Activated CD8-positive, alpha-beta memory T cell treated with anti-CD3 and anti-CD28 coated beads, Interleukin-2, amount 50 U/mL, for 48 hours (primary cell): ENCODE results near the gene GPATCH8.

ENCODE experiments used
- DNase-seq: peaks from one replicate; pipeline ENCODE4 v3.0.0-alpha.2; 2020

Gene GPATCH8

DNA sequence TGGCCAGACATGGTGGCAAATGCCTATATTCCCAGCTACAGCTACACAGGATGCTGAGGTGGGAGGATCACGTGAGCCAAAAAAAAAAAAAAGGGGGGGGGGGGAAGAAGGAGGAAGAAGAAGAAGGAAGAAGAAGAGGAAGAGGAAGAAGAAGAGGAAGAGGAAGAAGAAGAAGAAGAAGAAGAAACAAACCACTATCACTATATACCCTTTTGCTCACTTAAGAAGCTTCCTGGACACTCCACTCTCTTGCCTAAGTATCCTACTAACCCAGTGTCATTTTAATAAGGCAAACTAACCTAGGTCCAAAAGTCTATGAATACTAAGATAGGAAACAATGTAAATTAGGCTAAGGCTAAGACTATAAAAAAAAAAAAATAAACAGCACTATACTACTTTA is 54.8 kb downstream of the GPATCH8 start:
- no peak for DNase-seq

DNA sequence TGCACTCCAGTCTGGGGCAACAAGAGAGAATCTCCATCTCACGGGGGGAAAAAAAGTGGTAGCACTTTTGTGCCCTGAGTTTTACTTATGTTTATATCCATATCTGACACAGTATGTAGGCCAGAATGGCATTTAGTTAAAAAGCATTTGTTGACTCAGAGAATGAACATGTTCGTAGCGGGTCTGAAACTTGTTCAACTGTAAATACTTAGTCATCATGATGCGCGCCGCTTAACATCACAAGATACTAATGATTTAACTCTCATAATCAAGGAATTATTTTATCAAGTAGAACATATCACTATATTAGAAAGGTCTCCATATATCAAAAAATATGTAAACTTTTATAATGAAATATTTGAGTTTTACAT is 58.5 kb downstream of the GPATCH8 start:
- DNase-seq, result no peak

DNA sequence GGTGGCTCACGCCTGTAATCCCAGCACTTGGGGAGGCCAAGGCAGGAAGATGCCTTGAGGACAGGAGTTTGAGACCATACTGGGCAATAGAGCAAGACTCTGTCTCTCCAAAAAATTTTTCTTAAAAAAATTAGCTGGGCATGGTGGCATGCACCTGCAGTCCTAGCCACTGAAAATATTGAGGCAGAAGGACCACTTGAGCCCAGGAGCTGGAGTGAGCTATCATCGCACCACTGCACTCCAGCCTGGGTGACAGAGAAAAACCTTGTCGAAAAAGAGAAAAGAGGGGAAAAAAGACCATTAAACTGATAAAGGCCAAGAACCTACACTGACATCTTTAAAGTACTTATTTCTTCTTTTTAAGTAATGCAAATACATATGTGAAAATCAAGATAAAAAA is 60.4 kb downstream of the GPATCH8 start:
- DNase-seq, result no peak

DNA sequence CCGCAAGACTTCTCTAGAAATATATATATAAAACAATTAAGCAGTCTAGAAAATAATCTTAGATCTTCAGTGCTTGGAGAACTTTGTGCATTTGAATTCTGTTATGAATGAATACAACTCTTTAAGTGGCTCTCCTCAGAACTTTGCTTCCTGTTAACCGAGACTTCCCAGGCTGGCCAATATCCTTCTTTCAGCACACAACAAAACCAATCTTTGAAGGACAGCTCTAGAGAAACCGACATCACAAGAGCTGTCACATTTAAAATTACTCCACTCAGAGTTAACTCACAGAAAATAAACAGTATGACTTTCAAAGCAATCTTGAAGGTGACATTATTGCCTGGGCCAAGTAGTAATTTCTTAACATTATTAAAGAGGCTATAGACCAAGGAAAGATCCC is 64.0 kb downstream of the GPATCH8 start:
- DNase-seq, result no peak

DNA sequence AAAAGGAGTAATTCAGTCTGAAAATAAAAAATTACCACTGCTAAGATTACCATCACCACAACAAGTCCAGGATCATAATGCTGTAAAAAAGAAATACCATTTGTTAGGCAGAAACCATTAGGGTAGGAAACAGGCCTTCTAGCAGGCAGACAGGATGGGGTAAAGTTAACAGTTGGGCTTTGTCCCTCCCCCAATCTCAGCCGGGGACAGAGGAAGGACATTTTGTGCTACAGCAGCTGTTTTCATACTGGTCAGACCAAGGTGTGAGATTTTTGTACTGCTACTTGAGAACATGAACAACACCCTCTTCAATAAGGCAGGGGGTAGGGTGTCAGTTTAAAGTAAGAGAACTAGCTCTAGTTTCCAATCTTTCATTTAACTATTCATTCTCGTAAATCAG is 64.6 kb downstream of the GPATCH8 start:
- DNase-seq, result no peak

DNA sequence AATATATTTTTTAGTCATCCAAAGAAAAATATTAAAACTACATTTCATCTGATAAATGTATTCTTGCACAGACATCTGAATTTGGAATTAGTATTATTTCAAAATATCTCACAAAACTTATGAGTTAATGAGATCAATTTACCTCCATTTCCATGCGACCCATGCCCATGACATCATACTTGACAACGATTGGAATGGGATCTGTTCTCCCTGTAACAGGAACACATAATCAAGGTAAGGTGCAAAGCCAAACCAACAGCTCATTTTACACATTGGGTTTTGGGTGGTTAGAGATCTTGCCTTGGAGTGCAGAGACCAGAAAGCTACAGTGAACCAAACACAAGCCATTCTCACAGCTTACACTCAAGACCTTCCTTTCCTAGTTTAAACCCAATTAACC is 66.9 kb downstream of the GPATCH8 start:
- DNase-seq, result no peak

DNA sequence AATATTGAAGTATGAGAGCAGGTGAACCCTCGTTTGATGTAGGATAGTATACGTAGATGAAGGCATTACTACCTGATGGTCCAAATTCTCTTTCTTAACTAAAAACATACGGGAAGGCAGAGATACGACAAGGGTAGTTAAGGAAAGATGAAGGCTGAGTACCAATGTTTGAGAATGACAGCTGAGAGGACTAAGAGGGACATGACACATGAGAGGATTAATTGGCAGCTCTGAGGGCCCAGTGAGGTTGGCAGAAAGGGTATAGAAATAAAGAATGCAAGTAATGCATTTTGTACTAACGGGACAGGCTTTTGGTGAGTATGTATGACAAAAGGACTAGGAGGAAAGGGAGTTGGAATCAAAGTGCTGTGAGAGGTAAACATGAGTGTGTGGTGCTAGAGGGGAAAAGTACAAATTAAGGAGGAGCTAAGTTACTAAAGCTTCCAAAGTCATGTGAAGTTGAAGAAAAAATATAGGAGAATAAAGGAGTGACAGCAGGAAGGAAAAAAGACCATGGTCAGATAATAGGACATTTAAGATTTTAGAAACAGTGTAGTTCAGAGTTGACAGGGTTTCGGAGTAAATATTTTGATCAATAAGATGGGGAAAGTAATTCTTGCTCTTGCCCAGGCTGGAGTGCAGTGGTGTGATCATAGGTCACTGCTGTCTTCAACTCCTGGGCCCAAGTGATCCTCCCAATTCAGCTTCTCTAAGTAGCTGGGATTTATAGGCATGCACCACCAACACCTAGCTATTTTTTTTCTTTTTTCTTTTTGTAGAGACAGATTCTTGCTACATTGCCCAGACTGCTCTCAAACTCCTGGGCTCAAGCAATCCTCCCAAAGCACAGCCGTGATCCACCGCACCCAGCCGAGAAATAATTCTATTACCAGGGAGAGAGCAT is 70.7 kb downstream of the GPATCH8 start:
- no peak for DNase-seq

DNA sequence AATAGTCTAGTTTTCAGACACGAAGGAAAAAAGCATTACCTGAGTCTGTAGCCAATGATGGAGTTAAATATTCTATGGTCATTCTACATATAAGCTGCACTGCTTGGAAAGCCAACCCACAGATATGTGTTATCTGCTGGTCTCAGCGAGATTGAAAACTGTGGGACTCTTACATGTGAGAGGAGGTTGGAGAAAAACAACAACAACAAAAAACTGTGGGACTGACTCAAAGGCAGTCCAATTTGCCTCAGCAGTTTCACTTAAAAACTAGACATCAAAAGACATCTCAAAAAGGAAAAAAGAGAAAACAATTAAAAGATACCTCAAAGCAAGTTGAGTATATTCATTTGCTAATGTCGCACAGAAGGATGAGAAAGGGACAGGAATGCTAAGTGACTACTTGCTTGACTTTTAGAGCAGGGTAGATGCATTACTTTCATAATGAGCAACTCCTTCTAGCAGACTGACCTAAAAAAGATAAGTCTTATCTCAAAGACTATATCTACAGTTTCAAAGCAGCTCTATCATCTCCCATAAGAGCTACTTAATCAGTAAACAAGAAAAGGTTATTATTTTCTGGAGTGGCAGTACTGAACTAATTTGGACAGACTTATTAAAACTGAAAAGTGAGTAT is 78.3 kb downstream of the GPATCH8 start:
- DNase-seq, result no peak

DNA sequence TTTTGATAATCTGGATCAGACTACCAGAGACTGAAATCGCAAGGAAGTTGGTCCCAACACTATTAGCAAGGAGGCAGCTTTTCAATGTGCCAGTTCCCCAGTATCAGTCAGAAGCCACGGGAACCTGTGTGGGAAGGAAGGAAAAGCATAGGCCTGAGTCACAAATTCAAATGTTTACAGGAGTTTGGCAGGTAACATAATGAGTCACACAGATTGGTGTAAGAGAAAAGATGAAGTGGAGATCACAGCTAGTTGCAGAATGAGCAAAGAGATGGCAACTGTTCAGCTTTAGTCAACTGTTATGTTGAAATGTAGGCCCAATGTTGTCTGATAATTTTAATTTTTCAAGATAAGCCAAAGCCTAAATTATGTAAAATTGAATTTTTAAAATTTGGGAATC is 85.7 kb downstream of the GPATCH8 start:
- DNase-seq, result no peak

DNA sequence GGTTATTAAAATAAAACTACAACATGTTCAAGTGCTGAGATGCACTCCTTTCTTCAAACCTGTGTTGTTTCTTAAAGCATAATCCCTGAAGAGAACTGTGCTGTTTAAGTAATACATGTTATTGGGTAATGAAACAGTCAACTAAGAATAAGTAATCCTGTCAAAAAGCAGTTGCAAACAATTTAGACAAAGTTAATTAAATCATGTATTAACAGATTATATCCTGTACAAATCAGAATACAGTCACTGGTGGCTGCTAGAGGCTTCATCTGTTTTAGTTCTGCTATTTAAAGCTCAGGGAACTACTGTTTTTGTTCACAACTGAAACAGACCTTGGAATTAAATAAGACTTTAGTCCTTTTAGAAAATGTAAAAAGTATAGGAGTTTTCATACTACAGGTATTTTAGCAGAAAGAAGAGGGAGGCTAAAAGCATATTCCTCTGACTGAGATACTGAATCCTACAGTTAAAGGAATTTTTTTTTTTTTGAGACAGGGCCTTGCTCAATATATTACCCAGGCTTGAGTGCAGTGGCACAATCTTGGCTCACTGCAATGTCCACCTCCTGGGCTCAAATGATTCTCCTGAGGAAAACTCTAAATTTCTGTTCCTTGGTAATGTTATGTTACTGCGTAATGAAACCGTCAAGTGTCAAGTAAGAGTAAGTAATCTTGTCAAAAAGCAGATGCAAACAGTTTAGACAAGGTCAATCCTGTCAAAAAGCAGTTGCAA is 86.5 kb downstream of the GPATCH8 start:
- DNase-seq, result no peak

DNA sequence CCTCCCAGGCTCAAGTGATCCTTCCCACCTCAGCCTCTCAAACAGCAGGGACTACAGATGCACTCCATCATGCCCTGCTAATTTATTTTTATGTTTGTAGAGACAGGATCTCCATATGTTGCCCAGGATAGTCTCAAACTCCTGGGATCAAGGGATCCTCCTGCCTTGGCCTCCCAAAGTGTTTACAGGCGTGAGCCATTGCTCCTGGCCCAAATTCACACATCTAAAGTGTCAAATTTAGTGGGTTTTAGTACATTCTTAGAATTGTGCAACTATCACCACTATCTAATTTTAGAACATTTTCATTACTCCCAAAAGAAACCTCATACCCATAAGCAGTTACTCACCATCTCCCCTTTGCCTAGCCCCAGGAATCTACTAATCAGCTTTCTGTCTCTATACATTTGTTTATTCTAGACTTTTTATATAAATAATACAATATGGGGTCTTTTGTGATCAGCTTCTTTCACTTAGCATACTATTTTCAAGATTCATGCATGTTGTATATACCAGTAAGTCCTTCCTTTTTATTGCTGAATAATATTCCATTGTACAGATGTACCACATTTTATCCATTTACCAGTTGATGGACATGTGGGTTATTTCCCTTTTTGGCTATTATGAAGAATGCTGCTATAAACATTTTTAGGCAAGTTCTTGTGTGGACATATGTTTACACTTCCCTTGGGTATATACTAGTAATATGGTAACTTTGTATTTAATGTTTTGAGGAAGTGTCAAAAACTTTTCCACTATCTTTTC is 88.6 kb downstream of the GPATCH8 start:
- no peak for DNase-seq

DNA sequence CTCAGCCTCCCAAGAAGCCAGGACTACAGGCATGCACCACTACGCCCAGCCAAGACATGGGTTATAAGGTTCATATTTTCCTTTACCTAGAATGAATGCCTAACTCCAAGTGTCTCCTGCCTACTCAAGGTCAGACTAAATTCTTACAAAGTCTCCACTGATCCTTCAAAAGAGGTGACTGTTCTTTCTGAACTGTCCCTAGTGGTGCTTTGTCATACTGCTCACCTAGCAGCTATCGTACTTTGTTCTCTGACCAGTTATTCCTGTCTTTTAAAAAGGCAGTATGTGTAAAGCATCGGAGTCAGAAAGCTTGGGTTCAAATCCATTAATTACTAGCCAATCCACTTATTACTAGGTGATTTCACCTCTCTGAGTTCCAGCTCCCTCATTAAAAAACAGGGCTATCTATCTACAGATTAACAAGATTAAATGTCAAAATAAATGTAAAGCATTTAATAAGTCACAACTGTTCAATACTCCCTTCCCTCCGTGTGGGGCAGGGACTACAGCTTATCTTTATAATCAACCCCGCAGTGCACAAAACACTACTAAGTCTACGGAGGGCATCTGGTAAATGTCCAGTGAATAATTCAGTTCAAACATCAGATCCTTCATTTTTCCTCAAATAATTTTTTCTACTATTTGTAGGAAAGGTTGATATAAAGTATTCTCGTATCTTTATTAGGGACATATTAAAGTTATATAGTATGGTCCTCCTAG is 93.7 kb downstream of the GPATCH8 start:
- DNase-seq, result no peak

DNA sequence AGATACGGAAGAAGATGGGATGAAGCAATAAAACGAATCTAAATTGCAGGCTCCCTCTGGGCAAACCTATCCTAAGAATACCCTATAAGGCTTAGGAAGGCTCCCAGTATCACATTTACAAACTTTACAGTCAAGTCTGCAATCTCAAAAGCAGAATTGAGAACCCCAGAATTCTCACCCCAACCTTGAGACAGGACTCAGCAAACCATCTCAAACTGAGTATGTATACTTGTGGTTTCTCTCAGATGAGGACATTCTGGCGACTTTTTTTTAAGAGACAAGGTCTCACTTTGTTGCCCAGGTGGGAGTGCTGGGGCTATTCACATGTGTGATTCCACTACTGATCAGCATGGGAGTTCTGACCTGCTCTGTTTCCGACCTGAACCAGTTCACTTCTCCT is 94.4 kb downstream of the GPATCH8 start:
- DNase-seq, result no peak

DNA sequence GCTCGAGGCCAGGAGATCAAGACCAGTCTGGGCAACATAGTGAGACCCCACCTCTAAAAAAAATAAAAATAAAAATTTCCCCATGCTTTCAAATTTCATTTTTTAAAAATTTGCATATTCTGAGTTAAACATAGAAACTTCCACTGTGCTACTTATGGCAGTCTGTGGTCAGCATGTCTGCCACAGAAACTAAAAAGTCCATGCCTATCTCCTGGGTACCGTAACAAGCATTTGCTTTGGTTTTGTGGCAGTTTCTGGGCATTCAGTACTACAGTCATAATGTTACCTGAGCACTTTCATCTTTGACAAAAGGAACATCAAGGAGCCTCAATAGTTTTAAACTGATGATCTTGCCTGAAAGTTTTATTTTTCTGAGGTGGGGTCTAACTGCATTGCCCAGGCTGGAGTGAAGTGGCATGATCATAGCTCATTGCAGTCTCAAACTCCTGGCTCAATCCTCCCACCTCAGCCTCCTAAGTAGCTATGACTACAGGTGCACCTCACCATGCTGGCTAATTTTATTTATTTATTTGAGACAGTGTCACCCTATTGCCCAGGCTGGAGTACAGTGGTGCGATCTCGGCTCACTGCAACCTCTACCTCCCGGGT is 100.5 kb downstream of the GPATCH8 start:
- DNase-seq, result no peak

DNA sequence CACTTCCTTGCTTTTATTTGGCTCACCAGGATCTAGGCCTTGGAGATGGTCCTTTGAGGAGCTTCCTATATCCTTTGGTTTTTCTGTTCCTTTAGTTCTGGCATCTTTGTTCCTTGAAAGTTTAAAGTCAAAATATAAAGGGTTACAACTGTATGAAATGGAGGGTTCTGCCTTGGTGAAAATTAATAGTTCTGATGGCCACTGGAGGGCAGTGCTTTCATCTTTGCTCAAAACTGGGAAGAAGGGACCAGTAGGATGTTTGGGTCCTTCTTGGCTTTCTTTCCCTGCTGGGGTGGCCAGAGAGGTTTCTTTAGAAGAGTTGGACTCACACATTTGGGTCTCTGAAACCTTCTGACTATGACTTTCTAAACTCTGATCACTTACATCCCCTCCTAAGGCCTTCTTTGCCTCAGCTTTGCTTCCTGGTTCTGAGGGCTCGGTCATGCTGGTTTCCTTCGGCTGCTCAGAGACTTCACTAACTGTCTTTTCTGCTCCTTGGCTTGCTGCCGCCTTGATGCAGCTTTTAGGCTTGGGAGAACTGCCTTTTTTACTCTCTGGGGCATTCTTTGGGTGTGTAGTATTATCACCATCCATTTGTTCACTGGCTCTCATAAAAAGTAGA is 102.9 kb downstream of the GPATCH8 start:
- no peak for DNase-seq

DNA sequence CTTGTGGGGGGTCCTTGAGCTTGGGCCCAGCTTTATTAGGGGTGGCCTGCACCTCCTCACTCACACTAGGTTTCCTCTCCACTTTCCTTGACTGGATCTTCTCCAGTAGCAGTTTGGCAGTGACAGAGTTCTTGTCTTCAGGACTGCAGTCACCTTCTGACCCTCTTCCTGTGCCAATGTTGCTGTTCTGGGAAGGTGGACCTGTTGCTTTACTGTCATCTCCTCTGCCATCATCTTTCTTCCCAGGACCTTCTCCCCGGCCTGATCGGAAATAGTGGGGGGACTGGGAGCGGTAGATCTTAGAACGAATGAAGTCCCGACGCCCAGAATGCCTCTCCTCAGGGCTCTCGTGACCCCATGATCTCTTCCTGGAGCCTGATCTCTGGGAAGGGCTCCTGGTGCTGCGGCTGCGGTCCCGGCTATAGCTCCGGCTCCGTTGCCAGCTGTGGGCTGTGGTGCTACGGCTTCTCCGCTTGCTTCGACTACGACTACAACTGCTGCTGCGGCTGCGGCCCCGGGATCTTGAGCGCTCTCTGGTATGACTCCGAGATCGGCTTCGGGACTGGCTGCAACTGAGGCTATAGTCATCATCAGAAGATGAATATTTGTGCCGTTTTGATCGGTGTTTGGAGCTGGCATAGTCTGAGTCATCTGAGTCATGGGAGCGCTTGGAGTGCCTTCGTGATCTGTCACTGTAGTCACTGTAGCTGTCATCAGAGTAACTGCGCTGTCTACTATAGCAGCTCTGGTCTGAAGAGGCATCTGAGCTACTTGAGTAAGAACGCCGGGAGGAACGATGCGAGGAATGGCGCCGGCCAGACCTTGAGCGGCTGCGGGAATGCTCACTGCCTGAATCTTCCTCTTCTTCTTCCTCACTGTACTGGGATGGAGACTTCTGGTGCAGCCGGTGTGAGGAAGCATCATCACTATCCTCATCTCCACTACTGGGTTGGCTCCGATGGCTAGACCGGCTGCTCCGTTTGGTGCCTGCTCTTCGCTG is 104.2 kb downstream of the GPATCH8 start:
- DNase-seq, result no peak

DNA sequence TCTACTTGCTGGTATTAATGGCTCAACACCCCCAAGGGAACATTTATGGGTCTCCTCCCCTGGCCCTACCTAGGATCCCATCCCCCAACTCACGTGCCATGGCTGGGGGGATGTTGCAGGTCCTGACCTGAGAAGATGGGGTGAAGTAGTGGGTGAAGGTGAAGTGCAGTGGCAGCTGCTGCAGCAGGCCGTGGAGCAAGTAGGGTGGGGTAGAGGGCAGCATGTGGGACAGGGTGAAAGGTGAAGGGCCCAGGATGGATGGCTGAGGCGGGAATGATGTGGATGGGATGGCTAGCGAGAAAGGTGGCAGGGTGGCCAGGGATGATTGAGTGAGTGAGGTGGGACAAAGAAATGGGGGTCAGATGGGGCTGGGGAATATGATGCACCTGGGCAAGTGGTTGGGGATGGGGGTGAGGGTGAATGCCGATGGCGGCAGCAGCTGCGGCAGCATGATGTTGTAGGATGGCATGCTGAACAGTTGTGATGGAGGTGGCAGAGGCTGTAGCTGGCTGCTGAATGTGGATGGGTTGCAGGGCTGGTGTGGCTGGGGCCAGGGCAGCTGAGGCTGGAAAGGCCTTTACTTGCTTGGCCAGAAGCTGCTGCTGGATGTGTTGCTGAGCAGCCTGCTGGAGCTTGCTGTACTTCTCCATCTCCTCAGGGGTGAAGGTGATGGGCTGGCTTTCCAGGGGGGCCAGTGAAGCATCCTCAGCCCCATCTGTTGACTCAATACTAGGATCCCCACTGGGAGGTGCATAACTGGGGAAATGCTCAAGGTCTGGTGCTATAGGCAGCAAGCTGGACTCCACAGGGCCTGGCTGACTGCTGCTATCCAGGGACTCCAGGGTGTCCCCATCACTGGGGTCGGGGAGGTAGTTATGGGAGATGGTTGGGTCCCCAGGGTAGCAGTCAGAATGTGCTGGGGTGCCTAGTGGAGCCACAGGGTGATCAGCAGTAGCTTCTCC is 105.4 kb downstream of the GPATCH8 start:
- DNase-seq, result no peak

DNA sequence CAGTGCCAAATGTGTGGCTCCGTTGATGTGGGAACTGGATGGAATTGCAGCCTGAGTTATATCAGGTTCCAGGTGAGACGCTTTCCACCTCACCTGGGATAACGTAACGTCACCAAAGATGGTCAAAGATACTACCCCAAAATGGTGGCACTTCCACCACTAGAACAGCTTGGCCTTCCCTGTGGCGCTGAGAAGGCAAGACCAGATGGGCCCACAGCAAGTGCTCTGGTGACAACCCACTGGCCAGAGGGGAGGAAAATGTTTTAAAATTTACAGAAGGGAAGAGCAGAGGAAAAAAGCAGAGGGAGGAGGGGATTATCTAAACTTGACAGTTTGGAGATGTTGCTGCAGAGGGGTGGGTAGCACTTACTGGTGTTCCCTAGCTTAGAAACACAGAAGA is 106.3 kb downstream of the GPATCH8 start:
- DNase-seq, result no peak

DNA sequence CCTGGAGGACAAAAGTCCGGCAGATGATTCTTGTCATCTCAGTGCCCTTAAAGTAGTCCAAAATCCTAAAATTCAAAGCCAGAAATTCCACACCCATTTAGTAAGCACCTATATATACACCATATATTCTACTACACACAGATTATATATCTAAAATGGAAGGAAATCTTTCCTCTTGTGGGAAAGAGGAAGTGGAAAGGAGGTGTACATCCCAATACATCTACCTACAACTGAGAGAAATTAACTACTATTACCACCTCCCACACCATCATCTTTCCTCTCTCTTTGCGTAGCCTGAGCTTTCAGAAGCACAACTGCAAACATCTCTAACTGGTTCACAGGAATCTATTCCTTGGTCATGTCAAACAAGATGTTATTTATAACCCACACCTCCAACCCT is 108.4 kb downstream of the GPATCH8 start:
- no peak for DNase-seq
